Renal cortical epithelial cell (primary cell): ENCODE data around the gene CCDC27. TPM values are rescaled to one million over a fixed set of nuclear protein-coding genes. Genes with fewer than 3 reads are reported as not detected.
"Not testable (repeated sequence)": the region's sequence is repeated elsewhere in the genome, so short reads cannot be mapped to it uniquely, and the experiment has no call there.

Experiments
- DNase-seq: peaks from one replicate; pipeline ENCODE4 v3.0.0-alpha.2; 2011; ENCODE audit warnings: low read depth
- total RNA-seq: library from RNA; depleted of rRNA; stranded (reverse); fragments of >200 nt; gene quantifications from 2 replicates; pipeline ENCODE4 v1.2.3, GENCODE V29; 2014

The CCDC27 gene
- total RNA-seq, 1 donor from 2014 or later, result not detected

GRCh38 chr1:3735688-3736087, 16.6 kb upstream of the CCDC27 start:
- no peak for DNase-seq

GRCh38 chr1:3736131-3736561, 16.1 kb upstream of the CCDC27 start:
- DNase-seq, result no peak

DNA sequence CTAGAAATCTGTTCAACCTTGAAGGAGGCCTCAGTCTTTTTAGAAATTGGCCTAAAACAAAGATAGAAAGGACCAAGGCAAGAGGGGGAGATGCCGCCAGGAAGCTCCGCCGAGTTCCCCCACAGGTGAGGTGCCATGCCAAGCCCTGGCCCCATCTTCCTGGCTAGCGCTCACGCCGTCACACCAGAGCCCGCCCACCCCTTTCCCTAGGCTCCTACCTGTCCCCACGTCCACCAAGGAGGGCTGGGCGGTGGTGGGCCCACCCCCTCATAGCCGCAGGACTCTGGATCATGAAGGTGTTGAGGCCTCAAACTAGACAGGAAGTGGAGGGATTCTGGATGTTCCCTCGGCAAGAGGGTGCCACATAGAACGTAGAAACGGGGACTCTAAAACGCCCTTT, 15.5 kb upstream of the CCDC27 start:
- DNase-seq, result no peak

DNA sequence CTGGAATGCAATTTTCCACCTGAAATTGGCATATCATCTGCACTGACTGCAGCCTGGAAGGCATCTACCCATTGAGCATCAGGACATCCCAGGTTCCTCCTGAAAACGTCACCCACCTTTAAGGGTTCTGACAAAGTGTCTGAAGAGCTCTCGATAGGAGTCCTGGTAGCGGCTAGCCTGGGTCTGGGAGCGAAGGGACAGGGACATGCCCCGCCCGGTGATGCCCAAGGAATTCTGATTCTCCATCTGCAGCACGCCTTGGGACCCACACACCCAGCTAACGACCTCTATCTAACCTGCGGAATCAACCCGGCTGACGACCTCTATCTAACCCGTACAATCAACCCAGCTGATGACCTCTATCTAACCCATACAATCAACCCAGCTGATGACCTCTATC, 13.3 kb upstream of the CCDC27 start:
- DNase-seq, result no peak

DNA sequence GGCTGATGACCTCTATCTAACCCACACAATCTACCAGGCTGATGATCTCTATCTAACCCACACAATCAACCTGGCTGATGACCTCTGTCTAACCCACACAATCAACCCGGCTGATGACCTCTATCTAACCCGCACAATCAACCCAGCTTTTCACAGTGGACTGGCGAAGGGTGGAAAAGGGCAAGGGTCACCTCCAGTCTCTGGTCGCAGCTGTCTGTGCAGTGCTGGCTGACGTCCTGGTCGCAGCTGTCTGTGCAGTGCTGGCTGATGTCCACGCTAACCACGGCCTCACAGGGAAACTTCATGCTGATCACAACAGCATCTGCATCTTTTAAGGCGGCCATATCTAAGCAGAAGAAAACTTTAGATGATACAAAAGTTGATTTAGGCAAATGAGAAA, 12.2 kb upstream of the CCDC27 start:
- DNase-seq, result no peak

DNA sequence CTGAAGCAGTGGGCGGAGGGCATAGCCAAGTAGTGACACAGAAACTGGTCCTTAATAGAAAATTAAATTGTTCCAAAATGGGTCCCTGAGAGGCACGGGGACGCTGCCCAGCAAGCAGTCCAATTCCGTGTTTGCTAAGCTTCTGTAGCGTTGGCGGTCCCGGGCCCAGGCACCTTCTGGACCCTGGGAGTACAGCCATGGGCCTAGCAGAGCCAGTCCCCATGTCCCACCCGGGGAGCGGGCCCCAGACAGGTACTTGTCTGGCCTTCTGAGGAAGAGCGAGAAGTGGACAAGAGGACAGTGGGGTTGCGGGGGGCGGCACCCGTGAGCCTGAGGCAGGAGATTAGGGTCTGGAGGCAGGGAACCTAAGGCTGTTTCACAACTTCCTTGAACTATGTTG, 11.5 kb upstream of the CCDC27 start:
- no peak for DNase-seq

GRCh38 chr1:3741566-3742438, 10.4 kb upstream of the CCDC27 start:
- no peak for DNase-seq

DNA sequence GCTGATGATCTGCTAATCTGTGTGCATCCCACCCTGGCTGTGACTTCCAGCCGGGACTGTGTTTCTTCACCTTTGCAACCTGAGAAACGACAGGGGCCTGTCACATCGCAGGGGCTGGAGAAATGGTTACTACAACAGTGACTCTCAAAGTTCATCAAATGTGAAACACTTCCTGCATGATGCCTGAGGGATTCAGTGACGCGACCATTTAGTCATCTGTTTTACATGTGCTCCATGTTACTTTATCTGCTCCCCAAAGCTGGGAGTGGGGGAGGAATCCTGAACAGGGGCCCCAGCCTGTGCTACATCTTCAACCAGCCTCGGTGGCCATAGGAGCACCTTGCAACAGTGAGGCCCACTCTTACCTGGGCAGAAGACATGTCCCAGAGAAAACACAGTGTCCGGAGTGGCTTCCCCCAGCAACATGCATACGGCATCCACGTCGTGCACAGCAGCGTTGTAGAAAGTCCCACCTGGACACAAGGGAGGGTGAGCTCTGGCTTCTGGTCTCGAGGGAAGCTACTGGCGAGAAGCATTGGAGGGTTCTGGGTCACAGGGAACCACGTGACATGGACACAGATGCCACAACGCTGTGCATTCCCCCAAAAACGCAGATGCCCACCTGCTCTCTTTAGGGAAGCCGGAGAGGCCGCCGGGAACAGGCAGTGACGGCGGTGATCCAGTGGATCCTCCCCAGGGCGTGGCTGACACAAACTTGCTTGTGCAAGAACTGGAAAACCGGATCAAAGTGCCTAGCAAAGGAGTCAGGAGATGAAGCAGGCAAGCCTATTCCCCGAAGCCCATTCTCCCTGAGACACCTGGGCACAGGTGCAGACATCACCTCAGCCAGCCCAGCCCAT, 9.6 kb upstream of the CCDC27 start:
- no peak for DNase-seq

- DNase-seq, result no peak
Measured at GRCh38 chr1:3743421-3743820, 8.8 kb upstream of the CCDC27 start.

DNA sequence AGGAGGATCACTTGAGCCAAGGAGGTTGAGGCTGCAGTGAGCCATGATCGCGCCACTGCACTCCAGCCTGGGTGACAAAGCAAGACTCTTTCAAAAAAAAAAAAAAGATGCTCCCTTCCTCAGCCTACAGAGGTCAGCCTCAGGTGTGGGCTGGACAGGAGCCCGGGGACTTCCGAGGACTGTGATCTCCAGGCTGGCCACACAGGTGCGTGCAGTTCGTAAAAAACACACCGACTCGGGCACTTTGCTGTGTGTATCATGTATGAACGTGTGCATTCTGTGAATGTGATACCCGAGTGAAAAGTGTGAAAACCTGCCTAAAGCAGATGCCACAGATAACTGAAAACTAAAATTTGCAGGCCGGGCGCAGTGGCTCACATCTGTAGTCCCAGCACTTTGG, 8.4 kb upstream of the CCDC27 start:
- no peak for DNase-seq

DNA sequence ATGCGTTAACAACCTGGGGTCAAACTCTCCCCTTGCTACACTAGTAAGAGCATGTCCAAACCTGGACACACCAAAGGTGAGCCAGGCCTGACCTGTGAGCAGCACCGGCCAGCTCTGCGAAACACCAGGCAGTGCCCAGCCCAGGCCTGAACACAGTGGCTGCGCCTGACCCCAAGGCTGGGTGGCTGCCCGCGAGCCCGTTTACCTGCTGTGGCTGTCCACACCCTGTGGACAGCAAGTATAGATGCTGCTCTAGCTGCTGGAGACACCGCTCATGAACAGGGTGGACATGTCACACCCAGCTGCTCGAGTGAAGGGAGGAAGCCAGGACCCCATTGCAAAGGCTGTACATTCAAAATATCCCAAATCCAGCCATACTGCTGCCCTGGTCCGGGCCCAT, 7.6 kb upstream of the CCDC27 start:
- no peak for DNase-seq

- DNase-seq, result no peak
Measured at GRCh38 chr1:3745071-3745470, 7.2 kb upstream of the CCDC27 start.

- no peak for DNase-seq
Measured at GRCh38 chr1:3745590-3746381, 6.5 kb upstream of the CCDC27 start.

DNA sequence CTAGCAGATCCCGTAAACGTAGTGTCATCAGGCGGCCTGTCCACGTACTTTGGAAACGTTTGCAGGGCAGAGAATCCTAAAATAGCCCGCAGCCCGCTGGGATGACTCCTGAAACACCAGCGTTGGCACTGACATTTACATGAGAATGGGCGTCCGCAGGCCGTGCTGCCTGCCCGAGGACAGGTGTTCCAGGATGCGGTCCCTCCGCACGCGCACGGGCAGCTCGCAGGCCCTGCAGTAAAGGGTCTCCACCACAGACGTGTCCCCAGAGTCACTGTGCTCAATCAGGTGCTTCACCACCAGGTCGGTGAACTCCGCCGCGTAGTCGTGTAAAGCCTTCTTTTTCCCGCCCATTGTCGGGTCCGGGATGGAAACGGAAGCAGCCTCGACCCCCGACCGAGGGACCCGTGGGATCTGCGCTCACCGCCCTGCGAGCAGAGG, 5.8 kb upstream of the CCDC27 start:
- DNase-seq, result no peak

DNA sequence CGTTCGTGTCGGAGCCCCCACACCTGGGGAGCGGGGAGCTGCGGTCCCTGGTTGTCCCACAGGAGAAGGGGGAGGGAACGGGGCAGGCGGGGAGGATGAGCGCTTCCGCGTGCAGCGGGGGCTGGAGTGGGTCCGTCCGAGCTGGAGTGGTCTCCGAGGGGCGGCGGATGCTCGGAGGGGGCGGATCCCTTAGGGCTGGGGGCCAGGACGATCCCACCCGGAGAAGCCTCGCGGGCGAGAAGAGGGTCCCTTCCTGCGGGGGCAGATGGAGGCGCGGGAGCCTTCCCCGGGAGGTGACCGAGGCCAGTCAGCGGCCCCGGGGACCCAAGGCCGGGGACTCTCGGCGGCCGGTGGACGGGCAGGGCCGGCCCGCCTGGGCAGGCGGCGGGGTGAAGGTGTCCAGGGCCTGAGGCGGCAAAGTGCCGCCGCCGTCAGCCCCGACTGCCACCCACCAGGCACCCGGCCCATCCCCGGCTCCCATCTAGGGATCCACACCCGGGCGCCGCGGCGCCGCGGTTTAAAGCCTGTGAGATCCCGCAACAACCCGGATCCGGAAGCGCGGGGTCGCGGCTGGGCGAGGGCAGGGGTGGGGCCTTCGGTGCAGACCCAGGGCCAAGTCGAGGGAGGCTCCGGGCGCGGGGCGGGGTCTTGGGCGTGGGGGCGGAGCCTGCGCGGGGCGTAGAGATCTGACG, 5.3 kb upstream of the CCDC27 start:
- DNase-seq, result peak; percentile 56

DNA sequence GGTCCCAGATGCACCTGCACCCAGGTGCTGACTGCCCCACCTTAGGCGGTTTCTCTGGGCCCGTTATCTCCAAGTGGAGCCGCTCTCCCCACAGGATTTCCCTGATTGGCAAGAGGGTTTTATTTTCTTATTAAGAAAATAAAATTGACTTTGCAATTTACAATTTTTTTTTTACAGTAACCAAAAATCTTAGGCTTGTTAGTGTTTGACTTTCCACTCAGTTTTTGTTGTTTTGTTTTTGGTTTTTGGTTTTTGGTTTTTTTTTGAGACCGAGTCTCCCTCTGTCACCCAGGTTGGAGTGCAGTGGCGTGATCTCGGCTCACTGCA, 4.8 kb upstream of the CCDC27 start:
- no peak for DNase-seq

GRCh38 chr1:3747903-3748302, 4.3 kb upstream of the CCDC27 start:
- no peak for DNase-seq

DNA sequence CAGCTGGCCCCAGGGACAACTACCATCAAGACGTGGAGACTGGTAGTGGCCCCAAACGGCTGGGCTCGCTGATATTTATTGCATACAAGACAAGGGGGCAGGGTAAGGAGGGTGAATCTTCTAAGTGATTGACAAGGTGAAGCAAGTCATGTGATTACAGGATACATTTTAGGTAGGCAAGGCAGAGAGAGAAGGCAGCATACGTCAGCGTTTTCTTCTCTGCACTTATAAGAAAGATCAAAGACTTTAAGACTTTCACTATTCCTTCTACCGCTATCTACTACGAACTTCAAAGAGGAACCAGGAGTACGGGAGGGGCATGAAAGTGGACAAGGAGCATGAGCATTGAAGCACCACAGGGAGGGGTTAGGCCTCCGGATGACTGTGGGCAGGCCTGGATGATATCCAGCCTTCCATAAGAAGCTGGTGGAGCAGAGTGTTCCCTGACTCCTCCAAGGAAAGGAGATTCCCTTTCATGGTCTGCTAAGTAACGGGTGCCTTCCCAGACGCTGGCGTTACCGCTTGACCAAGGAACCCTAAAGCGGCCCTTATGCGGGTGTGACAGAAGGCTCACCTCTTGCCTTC, 3.8 kb upstream of the CCDC27 start:
- not testable (repeated sequence) for DNase-seq

GRCh38 chr1:3749512-3749911, 2.7 kb upstream of the CCDC27 start:
- no peak for DNase-seq

GRCh38 chr1:3750741-3751140, 1.5 kb upstream of the CCDC27 start:
- no peak for DNase-seq
